Measurements from ENCODE around the gene TSHZ2. TPM values are rescaled to one million over a fixed set of nuclear protein-coding genes. Genes with fewer than 3 reads are reported as not detected.
"Not testable (repeated sequence)": the region's sequence is repeated elsewhere in the genome, so short reads cannot be mapped to it uniquely, and the experiment has no call there.

Gene TSHZ2
- total and polyA plus RNA-seq, 9 donors, result 7.3 to 23.1 (median 12.5) TPM

GRCh38 chr20:53080687-53080962 is 108.5 kb downstream of the TSHZ2 start:
- Histone ChIP-seq H3K4me1 (ENCODE audit: control insufficient read depth, insufficient read depth, low read length) (peaks cover 7% of the 10 kb centered on the region), H3K36me3 (ENCODE audit: control insufficient read depth, insufficient read depth, low read length) (no peaks in the 10 kb centered on the region), H3K9me3 (replicated peaks; ENCODE audit: control insufficient read depth, low read depth, low read length) (no peaks in the 10 kb centered on the region), H3K27ac (ENCODE audit: low read length) (peak overlapping the region; percentile 52), H3K4me3 (ENCODE audit: low read length) (no peak overlapping the region), H3K27me3 (ENCODE audit: control insufficient read depth, insufficient read depth, low read length) (no peaks in the 10 kb centered on the region)
- 91% methylated on average over 8 of the region's 9 CpGs for WGBS (ENCODE audit: insufficient coverage)
- DNase-seq, result no peak

GRCh38 chr20:53080969-53081871 is 109.1 kb downstream of the TSHZ2 start:
- Histone ChIP-seq H3K36me3 (ENCODE audit: control insufficient read depth, insufficient read depth, low read length) (no peaks in the 10 kb centered on the region), H3K4me1 (ENCODE audit: control insufficient read depth, insufficient read depth, low read length) (peaks cover 7% of the 10 kb centered on the region), H3K4me3 (ENCODE audit: low read length) (no peak overlapping the region), H3K9me3 (replicated peaks; ENCODE audit: control insufficient read depth, low read depth, low read length) (no peaks in the 10 kb centered on the region), H3K27me3 (ENCODE audit: control insufficient read depth, insufficient read depth, low read length) (no peaks in the 10 kb centered on the region), H3K27ac (ENCODE audit: low read length) (no peak overlapping the region)
- DNase-seq, result no peak
- WGBS (ENCODE audit: insufficient coverage), result 76% methylated on average over 3 of the region's 10 CpGs

- WGBS (ENCODE audit: insufficient coverage), result 97% methylated on average over 3 of the region's 10 CpGs
- Histone ChIP-seq H3K27ac (ENCODE audit: low read length) (no peak overlapping the region), H3K36me3 (ENCODE audit: control insufficient read depth, insufficient read depth, low read length) (no peaks in the 10 kb centered on the region)
Measured at GRCh38 chr20:53081916-53082863, 110.0 kb downstream of the TSHZ2 start.

GRCh38 chr20:53083411-53083810 is 111.3 kb downstream of the TSHZ2 start:
- DNase-seq, result no peak
- peaks cover 11% of the 10 kb centered on the region for H3K4me1 ChIP-seq (ENCODE audit: control insufficient read depth, insufficient read depth, low read length)
- no peaks in the 10 kb centered on the region for H3K27me3 ChIP-seq (ENCODE audit: control insufficient read depth, insufficient read depth, low read length)
- no peak overlapping the region for H3K4me3 ChIP-seq (ENCODE audit: low read length)
- no peak overlapping the region for H3K27ac ChIP-seq (ENCODE audit: low read length)
- H3K9me3 ChIP-seq (replicated peaks; ENCODE audit: control insufficient read depth, low read depth, low read length), result no peaks in the 10 kb centered on the region
- no peaks in the 10 kb centered on the region for H3K36me3 ChIP-seq (ENCODE audit: control insufficient read depth, insufficient read depth, low read length)
- WGBS (ENCODE audit: insufficient coverage), result 84% methylated on average over 4 of the region's 7 CpGs

More at GRCh38 chr20:53081916-53082863, 110.0 kb downstream of the TSHZ2 start:
- Histone ChIP-seq H3K4me1 (ENCODE audit: control insufficient read depth, insufficient read depth, low read length) (peaks cover 9% of the 10 kb centered on the region), H3K4me3 (ENCODE audit: low read length) (no peak overlapping the region), H3K27me3 (ENCODE audit: control insufficient read depth, insufficient read depth, low read length) (no peaks in the 10 kb centered on the region), H3K9me3 (replicated peaks; ENCODE audit: control insufficient read depth, low read depth, low read length) (no peaks in the 10 kb centered on the region)
- DNase-seq, result no peak

- H3K4me3 ChIP-seq (ENCODE audit: low read length), result no peak overlapping the region
- no peaks in the 10 kb centered on the region for H3K27me3 ChIP-seq (ENCODE audit: control insufficient read depth, insufficient read depth, low read length)
- H3K36me3 ChIP-seq (ENCODE audit: control insufficient read depth, insufficient read depth, low read length), result no peaks in the 10 kb centered on the region
Measured at GRCh38 chr20:53084408-53084997, 112.3 kb downstream of the TSHZ2 start.

GRCh38 chr20:53085720-53086119 is 113.6 kb downstream of the TSHZ2 start:
- Histone ChIP-seq H3K4me1 (ENCODE audit: control insufficient read depth, insufficient read depth, low read length) (peaks cover 13% of the 10 kb centered on the region), H3K9me3 (replicated peaks; ENCODE audit: control insufficient read depth, low read depth, low read length) (no peaks in the 10 kb centered on the region), H3K4me3 (ENCODE audit: low read length) (no peak overlapping the region), H3K27me3 (ENCODE audit: control insufficient read depth, insufficient read depth, low read length) (no peaks in the 10 kb centered on the region), H3K36me3 (ENCODE audit: control insufficient read depth, insufficient read depth, low read length) (no peaks in the 10 kb centered on the region), H3K27ac (ENCODE audit: low read length) (no peak overlapping the region)
- 85% methylated on average over 3 of the region's 5 CpGs for WGBS (ENCODE audit: insufficient coverage)
- no peak for DNase-seq

More at GRCh38 chr20:53084408-53084997, 112.3 kb downstream of the TSHZ2 start:
- Histone ChIP-seq H3K27ac (ENCODE audit: low read length) (no peak overlapping the region), H3K9me3 (replicated peaks; ENCODE audit: control insufficient read depth, low read depth, low read length) (no peaks in the 10 kb centered on the region), H3K4me1 (ENCODE audit: control insufficient read depth, insufficient read depth, low read length) (peaks cover 7% of the 10 kb centered on the region)
- DNase-seq, result no peak

GRCh38 chr20:53087037-53087777 is 115.0 kb downstream of the TSHZ2 start:
- Histone ChIP-seq H3K4me1 (ENCODE audit: control insufficient read depth, insufficient read depth, low read length) (peaks cover 13% of the 10 kb centered on the region), H3K4me3 (ENCODE audit: low read length) (no peak overlapping the region), H3K27me3 (ENCODE audit: control insufficient read depth, insufficient read depth, low read length) (no peaks in the 10 kb centered on the region), H3K27ac (ENCODE audit: low read length) (peak overlapping the region; percentile 78), H3K36me3 (ENCODE audit: control insufficient read depth, insufficient read depth, low read length) (no peaks in the 10 kb centered on the region), H3K9me3 (replicated peaks; ENCODE audit: control insufficient read depth, low read depth, low read length) (no peaks in the 10 kb centered on the region)
- 36% methylated on average over 7 of the region's 8 CpGs for WGBS (ENCODE audit: insufficient coverage)
- DNase-seq, result peak; percentile 95

- Histone ChIP-seq H3K36me3 (ENCODE audit: control insufficient read depth, insufficient read depth, low read length) (no peaks in the 10 kb centered on the region), H3K4me1 (ENCODE audit: control insufficient read depth, insufficient read depth, low read length) (peaks cover 20% of the 10 kb centered on the region), H3K4me3 (ENCODE audit: low read length) (no peak overlapping the region), H3K27ac (ENCODE audit: low read length) (no peak overlapping the region), H3K27me3 (ENCODE audit: control insufficient read depth, insufficient read depth, low read length) (no peaks in the 10 kb centered on the region), H3K9me3 (replicated peaks; ENCODE audit: control insufficient read depth, low read depth, low read length) (no peaks in the 10 kb centered on the region)
- WGBS (ENCODE audit: insufficient coverage), result 58% methylated on average over 7 of the region's 10 CpGs
- peak; percentile 67 for DNase-seq
Measured at GRCh38 chr20:53088786-53089185, 116.6 kb downstream of the TSHZ2 start.

- H3K9me3 ChIP-seq (replicated peaks; ENCODE audit: control insufficient read depth, low read depth, low read length); H3K4me3 ChIP-seq (ENCODE audit: low read length); H3K27me3 ChIP-seq (ENCODE audit: control insufficient read depth, insufficient read depth, low read length); H3K36me3 ChIP-seq (ENCODE audit: control insufficient read depth, insufficient read depth, low read length): not testable (repeated sequence)
- no CpG with 5 or more reads among the region's 1 CpG for WGBS (ENCODE audit: insufficient coverage)
- peak; percentile 96 for DNase-seq
- peaks cover 20% of the 10 kb centered on the region for H3K4me1 ChIP-seq (ENCODE audit: control insufficient read depth, insufficient read depth, low read length)
- H3K27ac ChIP-seq (ENCODE audit: low read length), result peak overlapping the region; percentile 59
Measured at GRCh38 chr20:53089851-53090250, 117.7 kb downstream of the TSHZ2 start.
